HL-60/S4 treated with phorbol 12-myristate 13-acetate at 8.2 ng/mL for 4 days and 3 days (cell line): ENCODE measurements around the gene TMEM238.

Experiments
- in situ Hi-C: fragments of 300-500 bp; cut with MboI; formaldehyde crosslinking; loops from 2 replicates; pipeline ENCODE4 v1.15.0; 2022; ENCODE audit warnings: low sequenced_read_pairs

The TMEM238 gene

GRCh38 chr19:55382013-55382412 lies 2.1 kb downstream of the TMEM238 start:
- in situ Hi-C loops = no loop called here

GRCh38 chr19:55379174-55379573 lies 4.9 kb downstream of the TMEM238 start:
- in situ Hi-C loops = no loop called here

- in situ Hi-C loops = no loop called here
These were observed 6.5 kb downstream of the TMEM238 start for GRCh38 chr19:55377356-55378131.

- in situ Hi-C loops = no loop called here
These were observed 7.7 kb downstream of the TMEM238 start, which contains the start of gene TMEM190 for GRCh38 chr19:55376241-55376933. Gene TMEM190 (plus strand): TSS chr19:55376826. CDS start chr19:55376854, 28 bp downstream.

- in situ Hi-C loops = no loop called here
These were observed 9.9 kb downstream of the TMEM238 start for GRCh38 chr19:55373993-55374757.

GRCh38 chr19:55373306-55373992 lies 10.6 kb downstream of the TMEM238 start:
- in situ Hi-C loops = no loop called here

- in situ Hi-C loops = no loop called here
These were observed 11.6 kb downstream of the TMEM238 start for GRCh38 chr19:55372316-55373081.

GRCh38 chr19:55370305-55370988 lies 13.6 kb downstream of the TMEM238 start, which contains the start of gene IL11:
Gene IL11 (minus strand): TSS chr19:55370463. CDS start chr19:55370310, 153 bp downstream.
- in situ Hi-C loops = no loop called here

GRCh38 chr19:55369653-55370304 lies 14.3 kb downstream of the TMEM238 start:
- in situ Hi-C loops = no loop called here

GRCh38 chr19:55368701-55369563 lies 15.2 kb downstream of the TMEM238 start:
- in situ Hi-C loops = no loop called here

GRCh38 chr19:55368106-55368505 lies 16.0 kb downstream of the TMEM238 start:
- in situ Hi-C loops = no loop called here

- in situ Hi-C loops = no loop called here
These were observed 17.3 kb downstream of the TMEM238 start for GRCh38 chr19:55366790-55367189.

- in situ Hi-C loops = no loop called here
These were observed 18.1 kb downstream of the TMEM238 start for GRCh38 chr19:55365964-55366363.

GRCh38 chr19:55365245-55365644 lies 18.8 kb downstream of the TMEM238 start:
- in situ Hi-C loops = no loop called here

- in situ Hi-C loops = no loop called here
These were observed 20.9 kb downstream of the TMEM238 start, which contains the start of gene GARIN5B for GRCh38 chr19:55362990-55363716. Gene GARIN5B (minus strand): TSS chr19:55363260. CDS start chr19:55363066, 194 bp downstream.

GRCh38 chr19:55362174-55362989 lies 21.7 kb downstream of the TMEM238 start:
- in situ Hi-C loops = no loop called here
